ENCODE data around the gene CIC. TPM values are rescaled to one million over a fixed set of nuclear protein-coding genes. Genes with fewer than 3 reads are reported as not detected.

Gene CIC
- total RNA-seq, 3 donors from 2014 or later (not counting 1 experiment from before 2014, with no cell fraction given): 95.4 to 121 (median 108) TPM

DNA sequence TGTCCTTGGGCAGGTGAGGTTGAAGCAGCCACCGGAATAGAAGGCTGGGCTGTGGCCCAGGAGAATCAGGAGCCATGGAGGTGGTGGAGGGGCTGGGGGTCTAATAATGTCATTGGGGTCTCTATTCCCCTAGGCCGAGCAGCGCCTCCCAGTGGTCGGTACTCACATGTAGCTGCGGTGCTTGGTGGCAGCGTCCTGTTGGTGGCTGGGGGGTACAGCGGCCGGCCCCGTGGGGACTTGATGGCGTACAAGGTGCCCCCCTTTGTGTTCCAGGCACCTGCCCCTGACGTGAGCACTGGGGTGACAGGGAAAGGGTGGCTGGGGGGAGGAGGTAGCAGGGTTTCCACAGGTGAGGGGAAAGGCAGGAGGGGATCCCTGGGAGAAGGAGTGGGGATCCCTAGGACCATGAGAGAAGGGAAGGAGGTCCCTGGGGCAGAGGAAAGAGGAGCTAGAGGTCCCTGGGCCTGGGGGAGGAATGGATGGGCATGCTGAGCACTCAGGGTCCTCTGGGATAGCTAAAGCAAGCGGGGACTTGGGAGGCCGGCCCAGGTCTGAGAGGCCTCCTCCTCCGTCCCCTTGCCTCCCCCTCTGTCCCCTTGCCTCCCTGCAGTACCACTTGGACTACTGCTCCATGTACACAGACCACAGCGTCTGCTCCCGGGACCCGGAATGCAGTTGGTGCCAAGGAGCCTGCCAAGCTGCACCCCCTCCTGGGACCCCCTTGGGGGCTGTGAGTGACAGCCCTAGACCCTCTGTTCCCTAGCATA, 74.5 kb downstream of the CIC start:
- Mint-ChIP-seq H3K27ac (no peak overlapping the region), H3K27me3 (ENCODE audit: low read depth in 2 of 2) (no peaks in the 10 kb centered on the region), H3K4me3 (no peak overlapping the region), H3K9me3 (no peaks in the 10 kb centered on the region), H3K36me3 (no peaks in the 10 kb centered on the region), H3K4me1 (no peaks in the 10 kb centered on the region)
- Histone ChIP-seq H3K27me3 (ENCODE audit: control insufficient read depth, insufficient read depth, low read length) (no peaks in the 10 kb centered on the region), H3K4me3 (ENCODE audit: low read length) (no peak overlapping the region), H3K4me1 (ENCODE audit: control insufficient read depth, insufficient read depth, low read length) (no peaks in the 10 kb centered on the region), H3K27ac (ENCODE audit: low read length) (no peak overlapping the region), H3K36me3 (ENCODE audit: control insufficient read depth, insufficient read depth, low read length) (peaks cover 3% of the 10 kb centered on the region), H3K9me3 (ENCODE audit: control insufficient read depth, insufficient read depth, low read length) (no peaks in the 10 kb centered on the region)
- intact Hi-C loops (cut with micrococcal nuclease): no loop called here
- 98% methylated on average over 17 of the region's 17 CpGs for WGBS (ENCODE audit: insufficient coverage)
- ATAC-seq: no peak
- TF ChIP-seq, protein P1, sequence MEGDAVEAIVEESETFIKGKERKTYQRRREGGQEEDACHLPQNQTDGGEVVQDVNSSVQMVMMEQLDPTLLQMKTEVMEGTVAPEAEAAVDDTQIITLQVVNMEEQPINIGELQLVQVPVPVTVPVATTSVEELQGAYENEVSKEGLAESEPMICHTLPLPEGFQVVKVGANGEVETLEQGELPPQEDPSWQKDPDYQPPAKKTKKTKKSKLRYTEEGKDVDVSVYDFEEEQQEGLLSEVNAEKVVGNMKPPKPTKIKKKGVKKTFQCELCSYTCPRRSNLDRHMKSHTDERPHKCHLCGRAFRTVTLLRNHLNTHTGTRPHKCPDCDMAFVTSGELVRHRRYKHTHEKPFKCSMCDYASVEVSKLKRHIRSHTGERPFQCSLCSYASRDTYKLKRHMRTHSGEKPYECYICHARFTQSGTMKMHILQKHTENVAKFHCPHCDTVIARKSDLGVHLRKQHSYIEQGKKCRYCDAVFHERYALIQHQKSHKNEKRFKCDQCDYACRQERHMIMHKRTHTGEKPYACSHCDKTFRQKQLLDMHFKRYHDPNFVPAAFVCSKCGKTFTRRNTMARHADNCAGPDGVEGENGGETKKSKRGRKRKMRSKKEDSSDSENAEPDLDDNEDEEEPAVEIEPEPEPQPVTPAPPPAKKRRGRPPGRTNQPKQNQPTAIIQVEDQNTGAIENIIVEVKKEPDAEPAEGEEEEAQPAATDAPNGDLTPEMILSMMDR (IDR thresholded peaks at IDR 0.05): no peak
- no peak for DNase-seq

DNA sequence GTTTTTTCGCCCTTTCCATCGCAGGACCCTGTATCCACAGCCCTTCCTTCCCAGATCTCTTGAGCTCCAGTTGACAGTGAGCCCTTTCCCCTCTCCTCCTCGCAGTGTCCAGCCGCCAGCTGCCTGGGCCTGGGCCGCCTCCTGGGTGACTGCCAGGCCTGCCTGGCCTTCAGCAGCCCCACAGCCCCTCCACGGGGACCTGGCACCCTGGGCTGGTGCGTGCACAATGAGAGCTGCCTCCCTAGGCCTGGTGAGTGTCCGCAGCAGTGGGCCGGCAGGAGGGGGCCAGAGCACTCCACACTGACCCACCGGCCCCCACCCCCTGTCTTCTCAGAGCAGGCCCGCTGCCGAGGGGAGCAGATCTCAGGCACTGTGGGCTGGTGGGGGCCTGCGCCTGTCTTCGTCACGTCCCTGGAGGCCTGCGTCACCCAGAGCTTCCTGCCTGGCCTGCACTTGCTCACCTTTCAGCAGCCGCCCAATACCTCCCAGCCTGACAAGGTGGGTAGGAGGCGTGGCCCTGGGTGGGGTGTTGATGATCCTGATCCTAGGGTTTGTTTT, 75.4 kb downstream of the CIC start:
- DNase-seq (no peak), ATAC-seq (no peak)
- no peaks in the 10 kb centered on the region for H3K9me3 Mint-ChIP-seq
- intact Hi-C loops (cut with micrococcal nuclease): no loop called here
- peaks cover 3% of the 10 kb centered on the region for H3K36me3 ChIP-seq (ENCODE audit: control insufficient read depth, insufficient read depth, low read length)
- WGBS (ENCODE audit: insufficient coverage): 97% methylated on average over 17 of the region's 18 CpGs
- no peaks in the 10 kb centered on the region for H3K27me3 ChIP-seq (ENCODE audit: control insufficient read depth, insufficient read depth, low read length)
- no peaks in the 10 kb centered on the region for H3K4me1 ChIP-seq (ENCODE audit: control insufficient read depth, insufficient read depth, low read length)
- no peaks in the 10 kb centered on the region for H3K4me1 Mint-ChIP-seq
- no peak overlapping the region for H3K27ac Mint-ChIP-seq
- TF ChIP-seq, protein P1 (IDR thresholded peaks at IDR 0.05): no peak
- H3K27me3 Mint-ChIP-seq (ENCODE audit: low read depth in 2 of 2): no peaks in the 10 kb centered on the region
- H3K36me3 Mint-ChIP-seq: no peaks in the 10 kb centered on the region
- H3K4me3 ChIP-seq (ENCODE audit: low read length): no peak overlapping the region
- H3K4me3 Mint-ChIP-seq: no peak overlapping the region
- H3K9me3 ChIP-seq (ENCODE audit: control insufficient read depth, insufficient read depth, low read length): no peaks in the 10 kb centered on the region
- H3K27ac ChIP-seq (ENCODE audit: low read length): no peak overlapping the region

Other genes starting within 250 kb of the CIC start
- 1 to 10 TPM in 1 of 3 donors, under 1 TPM in 1, not detected in 1; 0.31 to 2.1 TPM for gene GRIK5, start 199.0 kb upstream of the CIC start, total RNA-seq
- gene ZNF574, start 193.1 kb upstream of the CIC start, total RNA-seq: 10 to 100 TPM; 21.6 to 23.7 (median 23.1) TPM
- gene POU2F2, start 136.8 kb upstream of the CIC start, total RNA-seq: 10 to 100 TPM; 27.3 to 40.8 (median 29.3) TPM
- 100 to 1,000 TPM in 1 of 3 donors, 10 to 100 TPM in 2; 83.2 to 110 (median 83.7) TPM for gene DEDD2, start 51.6 kb upstream of the CIC start, total RNA-seq
- 10 to 100 TPM in 2 of 3 donors, 1 to 10 TPM in 1; 8.8 to 10.6 (median 10.2) TPM for gene ZNF526, start 48.9 kb upstream of the CIC start, total RNA-seq
- 10 to 100 TPM; 42.5 to 52.1 (median 44.1) TPM for gene GSK3A, start 26.6 kb upstream of the CIC start, total RNA-seq
- 100 to 1,000 TPM in 1 of 3 donors, 10 to 100 TPM in 2; 58.3 to 115 (median 75.6) TPM for gene ERF, start 14.1 kb upstream of the CIC start, total RNA-seq
- gene PRR19, start 32.9 kb downstream of the CIC start, total RNA-seq: not detected
- gene PAFAH1B3, start 33.4 kb downstream of the CIC start, total RNA-seq: 1 to 10 TPM; 6.1 to 8.9 (median 7.9) TPM
- not detected for gene TMEM145, start 44.1 kb downstream of the CIC start, total RNA-seq
- 10 to 100 TPM in 2 of 3 donors, 1 to 10 TPM in 1; 8.1 to 11.3 (median 10.5) TPM for gene MEGF8, start 56.4 kb downstream of the CIC start, total RNA-seq
- 1 to 10 TPM in 1 of 3 donors, not detected in 2; 1.3 TPM for gene CNFN, start 121.0 kb downstream of the CIC start, total RNA-seq
- 10 to 100 TPM in 2 of 3 donors, 1 to 10 TPM in 1; 5.3 to 13.3 (median 11.7) TPM for gene LIPE, start 158.1 kb downstream of the CIC start, total RNA-seq
- gene CXCL17, start 173.7 kb downstream of the CIC start, total RNA-seq: not detected